H1 (cell line): ENCODE results near the gene HIBCH. TPM values are rescaled to one million over a fixed set of nuclear protein-coding genes. Genes with fewer than 3 reads are reported as not detected.
A peak's percentile ranks its signal among the peaks of the same experiment; 100 is the strongest.

ENCODE experiments used
- CEBPB ChIP-seq: IDR thresholded peaks from 2 replicates; pipeline ENCODE4 v1.6.1; 2012; ENCODE audit warnings: low read depth, low read length
- CHD1 ChIP-seq: IDR thresholded peaks from 2 replicates; pipeline ENCODE4 v1.6.1; 2012; ENCODE audit warnings: low read depth, low read length, improper control_type of control experiment
- CREB1 ChIP-seq: IDR thresholded peaks from 2 replicates; pipeline ENCODE4 v1.6.1; 2012; ENCODE audit warnings: inconsistent platforms
- KDM4A ChIP-seq: IDR thresholded peaks from one replicate; pipeline ENCODE4 v1.7.1; 2012; ENCODE audit warnings: low read depth, mild to moderate bottlenecking, moderate library complexity, low read length, inconsistent platforms; ENCODE audit not compliant: severe bottlenecking
- SIN3A ChIP-seq, 2 experiments: IDR thresholded peaks in 1 of 2; conservative IDR thresholded peaks in 1 of 2; 2 replicates each; pipeline ENCODE4 v1.6.1; 2011 to 2012; ENCODE audit warnings: low read length in 2 of 2, improper control_type of control experiment in 1 of 2, low read depth in 1 of 2, mild to moderate bottlenecking in 1 of 2
- SP1 ChIP-seq: IDR thresholded peaks from 2 replicates; pipeline ENCODE4 v1.6.1; 2011; ENCODE audit warnings: low read depth, low read length
- TAF1 ChIP-seq: IDR thresholded peaks from 2 replicates; pipeline ENCODE4 v1.6.1; 2011; ENCODE audit warnings: mild to moderate bottlenecking, low read depth, low read length
- polyA plus RNA-seq, 7 experiments: library from polyadenylated mRNA; depleted of rRNA in 3 of 7; stranded (reverse) in 5 of 7; unstranded in 2 of 7; fragments of >200 nt in 5 of 7; fragments of 200-250 nt in 2 of 7; gene quantifications; 1 replicate in 5 of 7; 2 replicates in 1 of 7; 4 replicates in 1 of 7; pipeline versions ENCODE4 v1.2.1 to v1.2.3, GENCODE V29; 2011 to 2013; ENCODE audit warnings: missing spikeins in 2 of 7, mixed read lengths in 2 of 7
- total RNA-seq: library from RNA; stranded (reverse); fragmentation: NEBNext Ultra II Directional; extraction: Animal tissue kit (Norgen Biotek cat#: 25700); gene quantifications from 2 replicates; pipeline ENCODE4 v1.2.1, GENCODE V29; 2021
- TF ChIP-seq, protein P1 (sequence below): IDR thresholded peaks from 2 replicates; pipeline ENCODE4 v1.6.1; 2012; ENCODE audit warnings: low read length, inconsistent platforms
- TF ChIP-seq, protein P2 (sequence below): IDR thresholded peaks from 2 replicates; pipeline ENCODE4 v1.6.1; 2012; ENCODE audit warnings: inconsistent platforms
- TF ChIP-seq, protein P3 (sequence below): IDR thresholded peaks from 2 replicates; pipeline ENCODE4 v1.6.1; 2011; ENCODE audit warnings: low read length, improper control_type of control experiment
- TF ChIP-seq, protein P4 (sequence below): IDR thresholded peaks from 2 replicates; pipeline ENCODE4 v1.6.1; 2012; ENCODE audit warnings: inconsistent platforms

The HIBCH gene
- total and polyA plus RNA-seq, 2 of the 8 experiments (the other 6 are each of a cell fraction or from before 2014, with no cell fraction given) = 7.5 to 31.8 TPM

DNA sequence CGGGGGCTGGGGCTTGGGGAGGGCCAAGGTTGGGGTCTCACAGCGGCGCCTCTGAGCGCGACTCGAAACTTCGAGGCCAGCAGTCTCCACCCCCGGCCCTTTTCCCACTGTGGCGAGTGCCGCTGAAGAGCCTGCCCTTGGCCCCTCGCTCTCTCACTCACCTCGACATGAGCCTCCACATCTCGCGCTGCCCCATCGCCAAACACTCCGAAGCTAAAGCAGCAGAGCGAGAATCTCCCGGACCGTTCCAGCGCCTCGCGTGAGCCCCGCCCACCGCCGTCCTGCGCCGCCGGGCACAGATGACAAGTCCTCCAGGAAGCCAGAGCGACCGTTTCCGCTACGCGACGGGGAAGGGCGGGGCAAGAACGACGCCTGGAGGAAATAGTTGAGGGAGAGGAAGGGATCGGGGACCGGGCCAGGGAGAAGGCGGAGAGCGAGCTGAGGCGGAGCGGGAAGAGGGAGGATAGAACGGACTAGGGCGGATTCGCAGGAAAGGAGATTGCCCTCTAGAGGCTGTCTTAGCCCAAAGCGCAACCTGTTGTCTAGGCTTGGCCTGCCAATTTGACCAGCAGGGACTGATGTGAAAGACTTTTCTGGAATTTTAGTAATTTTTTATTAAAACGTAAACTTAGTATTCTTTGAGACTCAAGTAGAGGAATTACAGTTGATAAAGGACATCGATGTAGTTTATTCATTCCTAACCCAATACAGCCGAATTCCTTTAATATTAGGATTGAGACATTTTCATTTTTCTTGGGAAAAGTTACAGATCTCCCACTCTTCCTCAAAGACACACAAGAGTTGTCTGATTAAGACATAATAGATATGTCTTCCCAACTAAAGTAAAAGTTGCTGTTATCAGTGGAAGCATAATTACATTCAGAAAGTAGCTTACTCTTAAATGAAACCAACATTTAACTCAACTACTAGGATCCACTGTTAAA lies at the start of gene HIBCH (continued):
- TF ChIP-seq SIN3A (conservative IDR thresholded peaks at IDR 0.05 in 1 of 2, IDR thresholded peaks at IDR 0.05 in 1 of 2; ENCODE audit: low read depth in 1 of 2, low read length in 2 of 2) = peak; percentile 69 to 85; a peak in 3 of 4 replicates
- TF ChIP-seq, protein P1, sequence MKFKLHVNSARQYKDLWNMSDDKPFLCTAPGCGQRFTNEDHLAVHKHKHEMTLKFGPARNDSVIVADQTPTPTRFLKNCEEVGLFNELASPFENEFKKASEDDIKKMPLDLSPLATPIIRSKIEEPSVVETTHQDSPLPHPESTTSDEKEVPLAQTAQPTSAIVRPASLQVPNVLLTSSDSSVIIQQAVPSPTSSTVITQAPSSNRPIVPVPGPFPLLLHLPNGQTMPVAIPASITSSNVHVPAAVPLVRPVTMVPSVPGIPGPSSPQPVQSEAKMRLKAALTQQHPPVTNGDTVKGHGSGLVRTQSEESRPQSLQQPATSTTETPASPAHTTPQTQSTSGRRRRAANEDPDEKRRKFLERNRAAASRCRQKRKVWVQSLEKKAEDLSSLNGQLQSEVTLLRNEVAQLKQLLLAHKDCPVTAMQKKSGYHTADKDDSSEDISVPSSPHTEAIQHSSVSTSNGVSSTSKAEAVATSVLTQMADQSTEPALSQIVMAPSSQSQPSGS = peak; percentile 49; the same call in 1 of the 2 replicates
- TF ChIP-seq SP1 = peak; percentile 33; the same call in 1 of the 2 replicates
- peak; percentile 80 for TF ChIP-seq TAF1
- TF ChIP-seq, protein P2, sequence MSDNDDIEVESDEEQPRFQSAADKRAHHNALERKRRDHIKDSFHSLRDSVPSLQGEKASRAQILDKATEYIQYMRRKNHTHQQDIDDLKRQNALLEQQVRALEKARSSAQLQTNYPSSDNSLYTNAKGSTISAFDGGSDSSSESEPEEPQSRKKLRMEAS = peak; percentile 50; the same call in 1 of the 2 replicates
- TF ChIP-seq CEBPB = no peak
- TF ChIP-seq CREB1 = peak; percentile 88
- TF ChIP-seq, protein P3, sequence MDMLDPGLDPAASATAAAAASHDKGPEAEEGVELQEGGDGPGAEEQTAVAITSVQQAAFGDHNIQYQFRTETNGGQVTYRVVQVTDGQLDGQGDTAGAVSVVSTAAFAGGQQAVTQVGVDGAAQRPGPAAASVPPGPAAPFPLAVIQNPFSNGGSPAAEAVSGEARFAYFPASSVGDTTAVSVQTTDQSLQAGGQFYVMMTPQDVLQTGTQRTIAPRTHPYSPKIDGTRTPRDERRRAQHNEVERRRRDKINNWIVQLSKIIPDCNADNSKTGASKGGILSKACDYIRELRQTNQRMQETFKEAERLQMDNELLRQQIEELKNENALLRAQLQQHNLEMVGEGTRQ = 0 out of 2 replicates have a peak, but pooled peaks have one; percentile 2
- TF ChIP-seq CHD1 = no peak
- TF ChIP-seq, protein P4, sequence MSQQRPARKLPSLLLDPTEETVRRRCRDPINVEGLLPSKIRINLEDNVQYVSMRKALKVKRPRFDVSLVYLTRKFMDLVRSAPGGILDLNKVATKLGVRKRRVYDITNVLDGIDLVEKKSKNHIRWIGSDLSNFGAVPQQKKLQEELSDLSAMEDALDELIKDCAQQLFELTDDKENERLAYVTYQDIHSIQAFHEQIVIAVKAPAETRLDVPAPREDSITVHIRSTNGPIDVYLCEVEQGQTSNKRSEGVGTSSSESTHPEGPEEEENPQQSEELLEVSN = no peak
- peak; percentile 75 for TF ChIP-seq KDM4A
- TF ChIP-seq, all 59 proteins: peak for 29
